Neural progenitor cell (in vitro differentiated cells): ENCODE results near the gene KCNH1. TPM values are rescaled to one million over a fixed set of nuclear protein-coding genes. Genes with fewer than 3 reads are reported as not detected.

Source experiments
- DNase-seq: peaks from one replicate; pipeline ENCODE4 v3.0.0-alpha.2; 2016; ENCODE audit warnings: low spot score
- H2AFZ ChIP-seq: fragments of 200-600 bp; sonication (generic); replicated peaks from 2 replicates; pipeline ENCODE4 v1.6.1; 2016; ENCODE audit warnings: antibody characterized with exemption
- H3F3A ChIP-seq: fragments of 200-600 bp; sonication (generic); 2 replicates; pipeline ENCODE4 v1.6.1; 2016; ENCODE audit warnings: antibody characterized with exemption, low read depth
- H3K27ac ChIP-seq: fragments of 200-600 bp; sonication (generic); 2 replicates; pipeline ENCODE4 v1.5.1; 2016; ENCODE audit warnings: mild to moderate bottlenecking
- H3K27me3 ChIP-seq: fragments of 200-600 bp; sonication (generic); 2 replicates; pipeline ENCODE4 v1.6.1; 2016; ENCODE audit warnings: mild to moderate bottlenecking, moderate library complexity
- H3K36me3 ChIP-seq: fragments of 200-600 bp; sonication (generic); 2 replicates; pipeline ENCODE4 v1.5.1; 2016
- H3K4me1 ChIP-seq: fragments of 200-600 bp; sonication (generic); 2 replicates; pipeline ENCODE4 v1.6.1; 2016; ENCODE audit warnings: mixed run types
- H3K4me2 ChIP-seq: fragments of 200-600 bp; sonication (generic); 2 replicates; pipeline ENCODE4 v1.6.1; 2016
- H3K4me3 ChIP-seq: fragments of 200-600 bp; sonication (generic); 2 replicates; pipeline ENCODE4 v1.5.1; 2016
- H3K79me2 ChIP-seq: fragments of 200-600 bp; sonication (generic); 2 replicates; pipeline ENCODE4 v1.6.1; 2016; ENCODE audit warnings: low read depth
- H3K9ac ChIP-seq: fragments of 200-600 bp; sonication (generic); 2 replicates; pipeline ENCODE4 v1.6.1; 2016
- H3K9me3 ChIP-seq: fragments of 200-600 bp; sonication (generic); 2 replicates; pipeline ENCODE4 v1.5.1; 2016; ENCODE audit warnings: low read depth
- H4K20me1 ChIP-seq: fragments of 200-600 bp; sonication (generic); 2 replicates; pipeline ENCODE4 v1.6.1; 2016; ENCODE audit warnings: low read depth
- H3K27ac Mint-ChIP-seq: 3 replicates; pipeline ENCODE4 v1.8.0; 2021; ENCODE audit warnings: mixed read lengths
- H3K27me3 Mint-ChIP-seq: 2 replicates; pipeline ENCODE4 v1.8.0; 2022; ENCODE audit warnings: low read depth, mild to moderate bottlenecking, inconsistent platforms, moderate library complexity, mixed read lengths; ENCODE audit not compliant: insufficient read depth
- H3K36me3 Mint-ChIP-seq: 3 replicates; pipeline ENCODE4 v1.8.0; 2021; ENCODE audit warnings: mixed read lengths
- H3K4me1 Mint-ChIP-seq: 3 replicates; pipeline ENCODE4 v1.8.0; 2021; ENCODE audit warnings: mixed read lengths
- H3K4me3 Mint-ChIP-seq: 3 replicates; pipeline ENCODE4 v1.8.0; 2021; ENCODE audit warnings: mild to moderate bottlenecking, moderate library complexity, mixed read lengths
- H3K9me3 Mint-ChIP-seq: 3 replicates; pipeline ENCODE4 v1.8.0; 2020; ENCODE audit warnings: mixed read lengths
- CTCF ChIP-seq: fragments of 200-600 bp; sonication (generic); IDR thresholded peaks from 2 replicates; pipeline ENCODE4 v1.5.1; 2017; ENCODE audit warnings: antibody characterized with exemption, mild to moderate bottlenecking
- EZH2 ChIP-seq: fragments of 200-600 bp; sonication (generic); IDR thresholded peaks from 2 replicates; pipeline ENCODE4 v1.6.1; 2017; ENCODE audit warnings: antibody characterized with exemption, mild to moderate bottlenecking, moderate library complexity
- EZH2phosphoT487 ChIP-seq: fragments of 200-600 bp; sonication (generic); IDR thresholded peaks from 2 replicates; pipeline ENCODE4 v1.6.1; 2017; ENCODE audit warnings: antibody characterized with exemption
- total RNA-seq: library from RNA; depleted of rRNA; stranded (reverse); fragments of >200 nt; gene quantifications from 2 replicates; pipeline ENCODE4 v1.2.3, GENCODE V29; 2015; ENCODE audit warnings: low replicate concordance

Gene KCNH1
- total RNA-seq, 1 donor from 2014 or later: 1.6 TPM

GRCh38 chr1:210814382-210815123 is 319.4 kb downstream of the KCNH1 start:
- Histone ChIP-seq H3F3A (no peaks in the 10 kb centered on the region), H2AFZ (no peak overlapping the region)
- TF ChIP-seq CTCF (no peak), EZH2phosphoT487 (no peak), EZH2 (no peak)

GRCh38 chr1:210801501-210801900 is 332.4 kb downstream of the KCNH1 start:
- Histone ChIP-seq H3K9me3 (no peaks in the 10 kb centered on the region), H3K27ac (no peak overlapping the region), H3K4me1 (peaks cover 8% of the 10 kb centered on the region), H3K4me3 (no peak overlapping the region), H3F3A (no peaks in the 10 kb centered on the region), H3K9ac (no peak overlapping the region), H3K27me3 (no peaks in the 10 kb centered on the region), H4K20me1 (no peaks in the 10 kb centered on the region), H2AFZ (no peak overlapping the region), H3K4me2 (no peak overlapping the region), H3K36me3 (no peaks in the 10 kb centered on the region), H3K79me2 (no peaks in the 10 kb centered on the region)
- peak; percentile 31 for DNase-seq
- no peaks in the 10 kb centered on the region for H3K4me1 Mint-ChIP-seq
- TF ChIP-seq EZH2phosphoT487 (no peak), EZH2 (no peak), CTCF (no peak)
- H3K27me3 Mint-ChIP-seq: no peaks in the 10 kb centered on the region
- no peak overlapping the region for H3K4me3 Mint-ChIP-seq
- no peaks in the 10 kb centered on the region for H3K9me3 Mint-ChIP-seq
- no peaks in the 10 kb centered on the region for H3K36me3 Mint-ChIP-seq
- no peak overlapping the region for H3K27ac Mint-ChIP-seq

More at GRCh38 chr1:210814382-210815123, 319.4 kb downstream of the KCNH1 start:
- Histone ChIP-seq H3K4me2 (no peak overlapping the region), H3K9ac (no peak overlapping the region), H4K20me1 (no peaks in the 10 kb centered on the region), H3K27ac (no peak overlapping the region), H3K4me3 (no peak overlapping the region), H3K36me3 (no peaks in the 10 kb centered on the region), H3K27me3 (no peaks in the 10 kb centered on the region), H3K79me2 (no peaks in the 10 kb centered on the region), H3K9me3 (no peaks in the 10 kb centered on the region), H3K4me1 (peaks cover 4% of the 10 kb centered on the region)
- no peaks in the 10 kb centered on the region for H3K9me3 Mint-ChIP-seq
- no peaks in the 10 kb centered on the region for H3K36me3 Mint-ChIP-seq
- no peak for DNase-seq
- H3K4me1 Mint-ChIP-seq: peaks cover 7% of the 10 kb centered on the region
- no peak overlapping the region for H3K4me3 Mint-ChIP-seq
- peaks cover 2% of the 10 kb centered on the region for H3K27me3 Mint-ChIP-seq
- H3K27ac Mint-ChIP-seq: no peak overlapping the region

GRCh38 chr1:210800756-210801155 is 333.2 kb downstream of the KCNH1 start:
- no peak overlapping the region for H3K9ac ChIP-seq
- H3K27me3 Mint-ChIP-seq: no peaks in the 10 kb centered on the region
- no peak overlapping the region for H3K4me2 ChIP-seq
- H3K4me1 ChIP-seq: peaks cover 8% of the 10 kb centered on the region
- H3K4me1 Mint-ChIP-seq: no peaks in the 10 kb centered on the region
- no peaks in the 10 kb centered on the region for H4K20me1 ChIP-seq
- no peaks in the 10 kb centered on the region for H3K79me2 ChIP-seq
- H3K36me3 ChIP-seq: no peaks in the 10 kb centered on the region
- H3K27me3 ChIP-seq: no peaks in the 10 kb centered on the region
- DNase-seq: no peak
- H3K9me3 Mint-ChIP-seq: no peaks in the 10 kb centered on the region
- TF ChIP-seq EZH2 (no peak), CTCF (no peak), EZH2phosphoT487 (no peak)
- H3K4me3 ChIP-seq: no peak overlapping the region
- no peak overlapping the region for H2AFZ ChIP-seq
- no peaks in the 10 kb centered on the region for H3F3A ChIP-seq
- no peak overlapping the region for H3K4me3 Mint-ChIP-seq
- H3K27ac Mint-ChIP-seq: no peak overlapping the region
- H3K27ac ChIP-seq: no peak overlapping the region
- H3K36me3 Mint-ChIP-seq: no peaks in the 10 kb centered on the region
- H3K9me3 ChIP-seq: no peaks in the 10 kb centered on the region
